Stomach (tissue), 4 donors: ENCODE data around the gene C10orf71.

Source experiments
- EP300 ChIP-seq: sonication (generic); formaldehyde crosslinking; IDR thresholded peaks from one replicate; pipeline ENCODE4 v1.6.1; 2017; ENCODE audit warnings: antibody characterized with exemption
- POLR2A ChIP-seq, 4 donors: fragments of 450-650 bp; IDR thresholded peaks; one replicate each; pipeline ENCODE4 v1.6.1; 2016; ENCODE audit warnings: antibody characterized with exemption in 4 of 4, control low read depth in 2 of 4, mild to moderate bottlenecking in 1 of 4, moderate library complexity in 1 of 4
- POLR2AphosphoS5 ChIP-seq, 3 donors: sonication (generic); formaldehyde crosslinking; IDR thresholded peaks; one replicate each; pipeline ENCODE4 v1.6.1; 2016; ENCODE audit warnings: antibody characterized with exemption in 3 of 3
- TF ChIP-seq, protein P1 (sequence below), 7 experiments: fragments of 450-650 bp in 4 of 7; fragments of 200-600 bp in 3 of 7; sonication (generic) in 3 of 7; IDR thresholded peaks; one replicate each; pipeline ENCODE4 v1.5.1; 2016 to 2019; ENCODE audit warnings: antibody characterized with exemption in 7 of 7, control low read depth in 2 of 7, mild to moderate bottlenecking in 1 of 7

- TF ChIP-seq, protein P1, sequence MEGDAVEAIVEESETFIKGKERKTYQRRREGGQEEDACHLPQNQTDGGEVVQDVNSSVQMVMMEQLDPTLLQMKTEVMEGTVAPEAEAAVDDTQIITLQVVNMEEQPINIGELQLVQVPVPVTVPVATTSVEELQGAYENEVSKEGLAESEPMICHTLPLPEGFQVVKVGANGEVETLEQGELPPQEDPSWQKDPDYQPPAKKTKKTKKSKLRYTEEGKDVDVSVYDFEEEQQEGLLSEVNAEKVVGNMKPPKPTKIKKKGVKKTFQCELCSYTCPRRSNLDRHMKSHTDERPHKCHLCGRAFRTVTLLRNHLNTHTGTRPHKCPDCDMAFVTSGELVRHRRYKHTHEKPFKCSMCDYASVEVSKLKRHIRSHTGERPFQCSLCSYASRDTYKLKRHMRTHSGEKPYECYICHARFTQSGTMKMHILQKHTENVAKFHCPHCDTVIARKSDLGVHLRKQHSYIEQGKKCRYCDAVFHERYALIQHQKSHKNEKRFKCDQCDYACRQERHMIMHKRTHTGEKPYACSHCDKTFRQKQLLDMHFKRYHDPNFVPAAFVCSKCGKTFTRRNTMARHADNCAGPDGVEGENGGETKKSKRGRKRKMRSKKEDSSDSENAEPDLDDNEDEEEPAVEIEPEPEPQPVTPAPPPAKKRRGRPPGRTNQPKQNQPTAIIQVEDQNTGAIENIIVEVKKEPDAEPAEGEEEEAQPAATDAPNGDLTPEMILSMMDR (IDR thresholded peaks at IDR 0.05): no peak
- TF ChIP-seq EP300: no peak
- no peak for TF ChIP-seq POLR2A (IDR thresholded peaks at IDR 0.05)
- no peak for TF ChIP-seq POLR2AphosphoS5 (IDR thresholded peaks at IDR 0.05)
Measured at GRCh38 chr10:49275896-49276295, 23.1 kb upstream of the C10orf71 start.
